ENCODE measurements around the gene PACSIN1.

Gene PACSIN1

GRCh38 chr6:34529665-34530327 lies 63.9 kb downstream of the PACSIN1 start:
- peak in 1 of 2 experiments; percentile 6 for DNase-seq

GRCh38 chr6:34530753-34531365 lies 65.0 kb downstream of the PACSIN1 start:
- DNase-seq: no peak

GRCh38 chr6:34531580-34532201 lies 65.8 kb downstream of the PACSIN1 start:
- peak; percentile 68 to 72 for DNase-seq

GRCh38 chr6:34532230-34532629 lies 66.4 kb downstream of the PACSIN1 start:
- DNase-seq: no peak

GRCh38 chr6:34534146-34534545 lies 68.3 kb downstream of the PACSIN1 start:
- no peak for DNase-seq

- no peak for DNase-seq
These were observed 68.8 kb downstream of the PACSIN1 start for GRCh38 chr6:34534656-34535055.

- DNase-seq: no peak
These were observed 69.3 kb downstream of the PACSIN1 start for GRCh38 chr6:34535199-34535598.

- DNase-seq: no peak
These were observed 69.8 kb downstream of the PACSIN1 start for GRCh38 chr6:34535646-34536045.

- DNase-seq: peak in 1 of 2 experiments; percentile 24
These were observed 70.5 kb downstream of the PACSIN1 start for GRCh38 chr6:34536251-34536958.

GRCh38 chr6:34536959-34537848 lies 71.3 kb downstream of the PACSIN1 start:
- DNase-seq: no peak

- DNase-seq: no peak
These were observed 72.2 kb downstream of the PACSIN1 start for GRCh38 chr6:34537922-34538550.

- no peak for DNase-seq
These were observed 72.7 kb downstream of the PACSIN1 start for GRCh38 chr6:34538581-34538980.

- no peak for DNase-seq
These were observed 73.3 kb downstream of the PACSIN1 start for GRCh38 chr6:34539181-34539580.

GRCh38 chr6:34540222-34540621 lies 74.3 kb downstream of the PACSIN1 start:
- DNase-seq: no peak

GRCh38 chr6:34540841-34541240 lies 75.0 kb downstream of the PACSIN1 start:
- no peak for DNase-seq

GRCh38 chr6:34543421-34543820 lies 77.5 kb downstream of the PACSIN1 start:
- no peak for DNase-seq

- DNase-seq: no peak
These were observed 78.3 kb downstream of the PACSIN1 start for GRCh38 chr6:34544052-34544604.

GRCh38 chr6:34544776-34545471 lies 79.0 kb downstream of the PACSIN1 start:
- no peak for DNase-seq

- peak; percentile 34 to 74 for DNase-seq
These were observed 80.9 kb downstream of the PACSIN1 start for GRCh38 chr6:34546551-34547321.

Data from SHP77 (cell line).